ENCODE results near the gene FAM131C. TPM values are rescaled to one million over a fixed set of nuclear protein-coding genes. Genes with fewer than 3 reads are reported as not detected.

The FAM131C gene
- total RNA-seq, 1 donor, result under 0.01 TPM

DNA sequence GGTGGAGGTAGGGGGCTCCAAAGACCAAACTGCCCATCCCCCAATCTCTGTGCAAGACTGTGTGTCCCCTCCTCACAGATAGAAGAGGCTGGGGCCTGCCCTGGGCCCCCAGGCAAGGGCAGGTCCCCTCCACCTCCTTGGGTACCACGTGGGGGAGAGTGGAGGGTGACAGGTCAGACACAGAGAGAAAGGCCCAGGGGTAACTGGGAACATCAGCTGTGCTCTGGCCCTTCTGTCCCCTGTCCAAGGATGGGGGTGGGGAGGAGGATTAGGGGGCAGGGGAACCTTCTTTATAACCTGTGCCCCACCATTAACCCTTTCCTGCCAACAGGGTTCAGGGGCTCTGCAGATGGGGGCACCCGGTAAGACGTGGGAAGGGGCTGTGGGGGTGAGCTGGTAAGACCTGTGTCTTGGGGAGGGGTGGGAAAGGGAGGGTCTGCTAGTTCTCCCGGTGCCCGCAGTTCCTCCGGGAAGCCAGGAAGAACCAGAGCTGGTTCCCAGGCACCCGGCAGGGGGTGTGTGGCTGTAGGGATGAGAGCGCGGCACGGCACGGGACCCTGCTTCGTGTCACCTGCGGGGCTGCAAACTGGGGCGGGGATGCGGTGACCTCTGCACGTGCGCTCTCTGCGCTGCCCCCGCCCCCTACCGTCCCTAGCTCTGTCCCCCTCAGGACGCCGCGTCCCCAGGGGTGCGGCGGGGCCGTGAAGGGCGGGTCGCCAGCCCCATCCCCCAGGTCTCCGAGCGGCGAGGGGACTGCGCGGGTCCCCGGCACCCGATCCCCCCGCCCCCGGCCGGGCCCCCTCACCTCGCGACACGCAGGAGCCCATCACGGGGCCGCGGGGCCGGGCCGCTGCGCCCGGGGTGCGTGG lies 601 bp downstream of the FAM131C start:
- TF ChIP-seq, protein P1, sequence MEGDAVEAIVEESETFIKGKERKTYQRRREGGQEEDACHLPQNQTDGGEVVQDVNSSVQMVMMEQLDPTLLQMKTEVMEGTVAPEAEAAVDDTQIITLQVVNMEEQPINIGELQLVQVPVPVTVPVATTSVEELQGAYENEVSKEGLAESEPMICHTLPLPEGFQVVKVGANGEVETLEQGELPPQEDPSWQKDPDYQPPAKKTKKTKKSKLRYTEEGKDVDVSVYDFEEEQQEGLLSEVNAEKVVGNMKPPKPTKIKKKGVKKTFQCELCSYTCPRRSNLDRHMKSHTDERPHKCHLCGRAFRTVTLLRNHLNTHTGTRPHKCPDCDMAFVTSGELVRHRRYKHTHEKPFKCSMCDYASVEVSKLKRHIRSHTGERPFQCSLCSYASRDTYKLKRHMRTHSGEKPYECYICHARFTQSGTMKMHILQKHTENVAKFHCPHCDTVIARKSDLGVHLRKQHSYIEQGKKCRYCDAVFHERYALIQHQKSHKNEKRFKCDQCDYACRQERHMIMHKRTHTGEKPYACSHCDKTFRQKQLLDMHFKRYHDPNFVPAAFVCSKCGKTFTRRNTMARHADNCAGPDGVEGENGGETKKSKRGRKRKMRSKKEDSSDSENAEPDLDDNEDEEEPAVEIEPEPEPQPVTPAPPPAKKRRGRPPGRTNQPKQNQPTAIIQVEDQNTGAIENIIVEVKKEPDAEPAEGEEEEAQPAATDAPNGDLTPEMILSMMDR (IDR thresholded peaks at IDR 0.05; ENCODE audit: insufficient read depth, low read depth, low read length), result peak; percentile 13
- peak overlapping the region; percentile 35 for H3K4me3 ChIP-seq (ENCODE audit: low read depth, low read length)
- DNase-seq (ENCODE audit: low read depth), result no peak

DNA sequence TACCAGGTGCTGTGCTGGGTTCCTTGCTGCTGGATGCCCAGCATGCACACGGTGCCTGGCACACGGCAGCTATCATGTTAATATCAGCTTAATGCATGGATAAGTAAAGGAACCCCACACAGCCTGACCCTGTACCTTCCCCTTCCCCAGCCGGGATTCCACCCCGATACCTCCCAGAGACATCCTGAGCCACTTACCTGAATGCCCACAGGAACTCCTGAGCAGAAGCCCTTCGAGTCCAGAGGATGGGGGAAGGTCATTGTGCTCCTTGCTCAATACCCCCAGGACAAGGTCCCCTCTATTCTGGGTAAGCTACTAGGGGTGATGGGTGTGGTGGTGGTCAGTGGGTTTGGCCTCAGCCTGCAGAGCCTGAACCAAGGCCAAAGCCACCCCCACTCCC lies 1.4 kb downstream of the FAM131C start:
- H3K4me3 ChIP-seq (ENCODE audit: low read depth, low read length), result no peak overlapping the region
- TF ChIP-seq, protein P1 (IDR thresholded peaks at IDR 0.05; ENCODE audit: insufficient read depth, low read depth, low read length), result no peak
- DNase-seq (ENCODE audit: low read depth), result no peak

DNA sequence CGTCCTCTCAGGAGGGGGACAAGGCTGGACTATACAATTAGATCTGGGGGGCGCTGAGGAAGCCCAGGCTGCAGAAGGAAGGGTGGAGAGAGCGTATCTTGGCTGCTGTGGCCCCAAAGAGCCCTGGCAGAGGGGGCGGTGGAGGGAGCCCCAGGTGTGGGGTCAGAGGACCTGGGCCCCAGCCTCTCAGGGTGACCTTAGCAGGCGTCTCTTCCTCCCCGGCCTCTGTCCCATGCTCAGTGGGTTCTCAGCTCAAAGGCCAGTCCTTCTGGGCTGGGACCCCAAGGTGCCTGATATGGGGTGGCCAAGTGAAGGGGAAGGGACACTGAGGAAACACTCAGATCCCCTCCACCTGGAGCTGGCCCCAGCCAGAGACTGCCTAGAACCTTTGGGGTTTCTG lies 1.8 kb downstream of the FAM131C start:
- no peak for DNase-seq (ENCODE audit: low read depth)
- TF ChIP-seq, protein P1 (IDR thresholded peaks at IDR 0.05; ENCODE audit: insufficient read depth, low read depth, low read length), result no peak
- H3K4me3 ChIP-seq (ENCODE audit: low read depth, low read length), result no peak overlapping the region

DNA sequence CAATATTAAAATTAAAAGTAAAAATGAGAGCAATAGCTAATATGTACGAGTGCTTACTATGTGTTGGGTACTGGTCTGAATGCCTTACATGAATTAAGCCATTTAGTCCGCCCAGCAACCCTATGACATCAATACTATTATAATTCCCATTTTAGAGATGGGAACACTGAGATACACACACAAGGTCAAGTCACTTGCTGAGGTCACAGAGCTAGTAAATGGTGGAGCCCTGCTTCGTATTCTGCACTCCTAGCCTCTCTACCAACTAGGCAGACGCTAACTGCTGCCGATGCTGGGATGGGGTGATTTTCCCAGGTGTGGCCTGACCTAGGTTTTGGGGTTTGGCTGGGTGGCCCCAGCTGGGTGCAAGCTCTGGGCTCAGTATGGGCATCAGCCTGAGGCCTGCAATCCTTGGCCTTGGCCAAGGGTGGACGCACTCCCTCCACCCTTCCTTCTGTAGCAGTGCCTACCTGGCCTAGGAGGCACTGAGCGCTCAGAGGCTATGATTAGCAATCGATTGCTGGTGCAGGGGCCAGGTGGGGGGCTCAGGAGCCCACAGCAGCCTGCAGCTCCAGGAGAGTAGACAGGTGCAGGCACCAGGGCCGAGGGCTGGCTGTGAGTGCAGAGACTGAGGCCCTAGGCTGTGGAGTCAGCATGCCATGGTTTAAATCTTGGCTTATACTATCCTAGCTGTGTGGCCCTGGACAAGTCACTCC lies 2.7 kb downstream of the FAM131C start:
- H3K4me3 ChIP-seq (ENCODE audit: low read depth, low read length), result no peak overlapping the region
- no peak for DNase-seq (ENCODE audit: low read depth)
- TF ChIP-seq, protein P1 (IDR thresholded peaks at IDR 0.05; ENCODE audit: insufficient read depth, low read depth, low read length), result no peak

DNA sequence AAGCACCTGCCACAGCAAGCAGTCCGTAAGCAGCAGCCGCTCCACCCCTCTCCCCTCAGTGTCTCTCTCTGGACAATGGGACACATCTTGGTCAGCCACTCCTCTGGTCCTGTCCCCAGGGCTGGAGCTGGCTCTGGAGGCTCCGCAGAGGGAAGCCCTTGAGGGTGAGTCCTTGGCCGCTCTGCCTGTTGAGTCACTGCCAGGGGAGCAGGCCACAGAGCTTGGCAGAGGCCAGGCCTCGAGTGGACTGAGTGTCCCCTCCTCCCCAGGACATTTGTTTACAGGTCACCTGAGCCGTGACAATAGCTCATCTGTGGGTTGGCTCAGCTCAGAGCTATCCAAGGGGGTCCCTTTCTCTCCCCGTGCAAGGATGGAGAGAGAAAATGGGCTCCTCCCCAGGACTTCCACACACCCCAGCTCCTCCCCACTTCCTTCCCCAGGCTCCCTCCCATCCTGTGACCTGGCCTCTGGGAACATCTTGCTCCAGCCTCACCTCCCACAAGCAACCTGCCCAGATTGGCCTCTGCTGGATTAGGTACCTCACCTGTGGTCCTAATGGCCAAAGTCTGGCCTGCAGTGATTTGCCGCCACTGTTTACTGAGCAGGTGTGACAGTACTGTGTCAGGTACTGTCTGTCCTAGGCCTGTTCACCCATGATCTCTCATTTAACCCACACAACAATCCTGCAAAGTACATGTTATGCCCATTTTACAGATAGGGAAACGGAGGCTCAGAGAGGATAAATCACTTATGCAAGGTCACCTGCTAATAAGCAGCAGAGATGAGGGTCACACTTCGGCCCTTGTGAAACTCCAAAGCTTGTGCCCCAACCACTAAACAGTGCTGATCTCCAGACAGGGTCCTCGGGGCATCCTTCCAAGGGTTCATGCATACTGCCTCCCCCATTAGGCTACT lies 4.8 kb downstream of the FAM131C start:
- TF ChIP-seq, protein P1 (IDR thresholded peaks at IDR 0.05; ENCODE audit: insufficient read depth, low read depth, low read length), result no peak
- H3K4me3 ChIP-seq (ENCODE audit: low read depth, low read length), result no peak overlapping the region
- no peak for DNase-seq (ENCODE audit: low read depth)

DNA sequence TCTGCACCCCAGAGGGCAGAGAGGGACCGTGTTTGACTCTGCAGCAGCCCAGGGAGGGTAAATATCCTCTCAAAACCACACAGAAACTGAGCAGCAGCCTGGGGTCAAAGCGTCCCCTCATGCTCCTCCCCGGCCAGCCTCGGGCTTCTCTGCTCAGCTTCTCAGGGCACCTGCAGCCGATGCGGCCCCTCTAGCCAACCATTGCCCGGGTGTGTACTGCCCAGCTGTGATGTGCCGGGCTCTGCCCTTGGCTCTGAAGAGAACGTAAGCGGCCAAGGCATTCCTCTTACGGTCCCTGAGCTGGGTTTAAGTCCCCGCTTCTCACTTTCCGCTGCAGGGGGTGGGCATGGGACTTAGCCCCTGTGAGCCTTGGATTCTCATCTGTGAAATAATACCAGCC lies 5.5 kb downstream of the FAM131C start:
- TF ChIP-seq, protein P1 (IDR thresholded peaks at IDR 0.05; ENCODE audit: insufficient read depth, low read depth, low read length), result no peak
- H3K4me3 ChIP-seq (ENCODE audit: low read depth, low read length), result no peak overlapping the region
- DNase-seq (ENCODE audit: low read depth), result no peak

Measured in fibroblast of villous mesenchyme (primary cell).